Endodermal cell (in vitro differentiated cells): ENCODE measurements around the gene TSSK6. TPM values are rescaled to one million over a fixed set of nuclear protein-coding genes. Genes with fewer than 3 reads are reported as not detected.
A peak's percentile ranks its signal among the peaks of the same experiment; 100 is the strongest.

ENCODE experiments used
- DNase-seq: peaks from one replicate; pipeline ENCODE4 v3.0.0-alpha.2; 2017
- H3K27ac ChIP-seq: 2 replicates; pipeline ENCODE4 v1.5.1; 2013; ENCODE audit warnings: mild to moderate bottlenecking, low read depth, low read length, moderate library complexity
- H3K27me3 ChIP-seq: 2 replicates; pipeline ENCODE4 v1.6.1; 2013; ENCODE audit warnings: mild to moderate bottlenecking, low read length, moderate library complexity; ENCODE audit not compliant: insufficient read depth, control insufficient read depth, poor library complexity, severe bottlenecking
- H3K36me3 ChIP-seq: 2 replicates; pipeline ENCODE4 v1.7.0; 2013; ENCODE audit warnings: mild to moderate bottlenecking, low read length, moderate library complexity; ENCODE audit not compliant: control insufficient read depth, insufficient read depth
- H3K4me1 ChIP-seq: one replicate; pipeline ENCODE4 v1.7.0; 2013; ENCODE audit warnings: low read length; ENCODE audit not compliant: control insufficient read depth, insufficient read depth
- H3K4me3 ChIP-seq: 2 replicates; pipeline ENCODE4 v1.5.1; 2013; ENCODE audit warnings: mild to moderate bottlenecking, low read length, moderate library complexity
- H3K9ac ChIP-seq: 2 replicates; pipeline ENCODE4 v1.6.1; 2013; ENCODE audit warnings: mild to moderate bottlenecking, low read length, moderate library complexity; ENCODE audit not compliant: poor library complexity, severe bottlenecking; ENCODE audit errors: extremely low read depth
- H3K9me3 ChIP-seq: 2 replicates; pipeline ENCODE4 v1.6.1; 2013; ENCODE audit warnings: mild to moderate bottlenecking, low read length, moderate library complexity; ENCODE audit not compliant: control insufficient read depth
- H3K27ac Mint-ChIP-seq: 2 replicates; pipeline ENCODE4 v1.8.0; 2020; ENCODE audit warnings: mixed read lengths
- H3K27me3 Mint-ChIP-seq: 2 replicates; pipeline ENCODE4 v1.8.0; 2021; ENCODE audit warnings: mild to moderate bottlenecking, mixed read lengths; ENCODE audit not compliant: insufficient read depth
- H3K36me3 Mint-ChIP-seq: 2 replicates; pipeline ENCODE4 v1.8.0; 2020; ENCODE audit warnings: low read depth, mixed read lengths
- H3K4me1 Mint-ChIP-seq: 2 replicates; pipeline ENCODE4 v1.8.0; 2020; ENCODE audit warnings: mixed read lengths
- H3K4me3 Mint-ChIP-seq: 2 replicates; pipeline ENCODE4 v1.8.0; 2020; ENCODE audit warnings: mild to moderate bottlenecking, moderate library complexity, mixed read lengths
- H3K9me3 Mint-ChIP-seq: 2 replicates; pipeline ENCODE4 v1.8.0; 2020; ENCODE audit warnings: mild to moderate bottlenecking, mixed read lengths
- WGBS, 2 experiments: methylation state at CpG; one replicate each; pipeline versions ENCODE4 v1.1.5 to v1.1.7; 2013; ENCODE audit warnings: missing lambda C conversion rate in 2 of 2, mixed read lengths in 1 of 2; ENCODE audit not compliant: insufficient coverage in 1 of 2, insufficient read length in 1 of 2; 5-methylcytosine and 5-hydroxymethylcytosine counted together
- total RNA-seq, 2 donors: library from RNA; stranded (reverse); fragmentation: NEBNext Ultra II Directional in 1 of 2; extraction: Animal tissue kit (Norgen Biotek cat#: 25700) in 1 of 2; gene quantifications; 2 replicates in 1 of 2; 3 replicates in 1 of 2; pipeline ENCODE4 v1.2.1, GENCODE V29; 2021
- TF ChIP-seq, protein P1 (sequence below): fragments of 200-600 bp; sonication (generic); conservative IDR thresholded peaks from 2 replicates; pipeline ENCODE4 v1.5.0; 2021; ENCODE audit warnings: antibody characterized with exemption, mild to moderate bottlenecking

TSSK6 gene
- total RNA-seq, 2 donors from 2014 or later = 2.9 to 5.0 TPM

DNA sequence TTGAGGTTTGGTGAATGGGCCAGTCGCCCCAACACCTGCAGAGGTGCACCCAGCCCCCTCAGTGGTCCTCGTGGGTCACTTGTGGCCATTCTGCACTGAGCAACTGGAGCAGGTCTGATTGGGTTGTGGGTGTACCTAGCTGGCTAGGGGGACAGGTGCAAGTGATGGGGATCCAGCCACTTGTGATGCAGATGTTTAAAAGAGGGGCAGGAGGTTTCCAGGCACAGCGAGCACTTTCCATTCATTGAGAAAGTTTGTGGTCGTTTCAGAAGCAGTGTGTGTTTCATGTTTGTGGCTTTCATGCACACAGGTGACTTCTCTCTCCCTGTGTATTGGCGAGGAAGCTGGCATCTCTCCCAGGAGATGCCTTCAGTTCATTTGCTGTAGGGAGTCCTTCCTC, 34.7 kb downstream of the TSSK6 start:
- Histone ChIP-seq H3K36me3 (peaks cover 50% of the 10 kb centered on the region), H3K4me3 (no peak overlapping the region), H3K9me3 (no peaks in the 10 kb centered on the region), H3K27me3 (no peaks in the 10 kb centered on the region), H3K9ac (no peak overlapping the region), H3K27ac (no peak overlapping the region), H3K4me1 (no peaks in the 10 kb centered on the region)
- Mint-ChIP-seq H3K4me1 (peaks cover 12% of the 10 kb centered on the region), H3K27me3 (no peaks in the 10 kb centered on the region), H3K27ac (no peak overlapping the region), H3K4me3 (no peak overlapping the region), H3K36me3 (peaks cover 24% of the 10 kb centered on the region), H3K9me3 (no peaks in the 10 kb centered on the region)
- TF ChIP-seq, protein P1, sequence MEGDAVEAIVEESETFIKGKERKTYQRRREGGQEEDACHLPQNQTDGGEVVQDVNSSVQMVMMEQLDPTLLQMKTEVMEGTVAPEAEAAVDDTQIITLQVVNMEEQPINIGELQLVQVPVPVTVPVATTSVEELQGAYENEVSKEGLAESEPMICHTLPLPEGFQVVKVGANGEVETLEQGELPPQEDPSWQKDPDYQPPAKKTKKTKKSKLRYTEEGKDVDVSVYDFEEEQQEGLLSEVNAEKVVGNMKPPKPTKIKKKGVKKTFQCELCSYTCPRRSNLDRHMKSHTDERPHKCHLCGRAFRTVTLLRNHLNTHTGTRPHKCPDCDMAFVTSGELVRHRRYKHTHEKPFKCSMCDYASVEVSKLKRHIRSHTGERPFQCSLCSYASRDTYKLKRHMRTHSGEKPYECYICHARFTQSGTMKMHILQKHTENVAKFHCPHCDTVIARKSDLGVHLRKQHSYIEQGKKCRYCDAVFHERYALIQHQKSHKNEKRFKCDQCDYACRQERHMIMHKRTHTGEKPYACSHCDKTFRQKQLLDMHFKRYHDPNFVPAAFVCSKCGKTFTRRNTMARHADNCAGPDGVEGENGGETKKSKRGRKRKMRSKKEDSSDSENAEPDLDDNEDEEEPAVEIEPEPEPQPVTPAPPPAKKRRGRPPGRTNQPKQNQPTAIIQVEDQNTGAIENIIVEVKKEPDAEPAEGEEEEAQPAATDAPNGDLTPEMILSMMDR = no peak
- no peak for DNase-seq
- WGBS, 2 experiments = 92 to 94% methylated on average over 2 to 5 of the region's 5 CpGs

DNA sequence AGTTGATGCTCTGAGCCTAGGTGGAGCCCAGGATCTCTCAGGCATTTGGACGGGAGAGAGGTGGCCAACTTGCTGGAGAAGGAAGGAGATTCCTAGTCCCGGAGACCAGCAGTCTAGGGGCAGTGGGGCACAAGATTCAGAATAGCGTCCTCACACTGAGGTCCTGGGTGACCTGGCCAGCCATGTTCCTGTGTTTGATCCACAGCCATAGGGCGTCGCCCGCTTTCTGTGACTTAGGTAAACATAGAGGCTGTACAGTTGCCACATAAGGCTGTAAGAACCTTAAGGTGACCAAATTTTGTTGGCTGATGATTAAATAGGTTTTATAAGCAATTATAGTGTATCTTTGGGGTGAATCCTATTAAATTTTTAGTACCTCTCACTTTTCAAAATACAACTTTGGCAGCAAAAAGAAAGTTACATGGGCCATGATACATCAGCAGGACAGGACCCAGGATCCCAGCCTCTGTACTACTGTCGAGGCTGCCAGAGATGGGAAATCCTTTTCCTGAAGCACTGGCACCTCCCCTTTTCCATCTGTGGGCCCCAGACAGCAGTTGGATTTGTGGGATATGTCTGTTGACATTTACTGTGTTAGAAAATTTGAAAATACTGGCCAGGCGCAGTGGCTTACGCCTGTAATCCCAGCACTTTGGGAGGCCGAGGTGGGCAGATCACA, 37.5 kb downstream of the TSSK6 start:
- no peaks in the 10 kb centered on the region for H3K27me3 ChIP-seq
- H3K4me3 ChIP-seq = no peak overlapping the region
- H3K27me3 Mint-ChIP-seq = no peaks in the 10 kb centered on the region
- no peak for DNase-seq
- peak overlapping the region; percentile 57 for H3K27ac Mint-ChIP-seq
- H3K9me3 ChIP-seq = no peaks in the 10 kb centered on the region
- H3K4me3 Mint-ChIP-seq = no peak overlapping the region
- H3K36me3 Mint-ChIP-seq = peaks cover 21% of the 10 kb centered on the region
- no peaks in the 10 kb centered on the region for H3K9me3 Mint-ChIP-seq
- TF ChIP-seq, protein P1 = no peak
- H3K9ac ChIP-seq = no peak overlapping the region
- no peak overlapping the region for H3K27ac ChIP-seq
- H3K4me1 ChIP-seq = no peaks in the 10 kb centered on the region
- peaks cover 47% of the 10 kb centered on the region for H3K36me3 ChIP-seq
- 94 to 100% methylated on average over 9 to 10 of the region's 10 CpGs for WGBS, 2 experiments
- peaks cover 11% of the 10 kb centered on the region for H3K4me1 Mint-ChIP-seq

DNA sequence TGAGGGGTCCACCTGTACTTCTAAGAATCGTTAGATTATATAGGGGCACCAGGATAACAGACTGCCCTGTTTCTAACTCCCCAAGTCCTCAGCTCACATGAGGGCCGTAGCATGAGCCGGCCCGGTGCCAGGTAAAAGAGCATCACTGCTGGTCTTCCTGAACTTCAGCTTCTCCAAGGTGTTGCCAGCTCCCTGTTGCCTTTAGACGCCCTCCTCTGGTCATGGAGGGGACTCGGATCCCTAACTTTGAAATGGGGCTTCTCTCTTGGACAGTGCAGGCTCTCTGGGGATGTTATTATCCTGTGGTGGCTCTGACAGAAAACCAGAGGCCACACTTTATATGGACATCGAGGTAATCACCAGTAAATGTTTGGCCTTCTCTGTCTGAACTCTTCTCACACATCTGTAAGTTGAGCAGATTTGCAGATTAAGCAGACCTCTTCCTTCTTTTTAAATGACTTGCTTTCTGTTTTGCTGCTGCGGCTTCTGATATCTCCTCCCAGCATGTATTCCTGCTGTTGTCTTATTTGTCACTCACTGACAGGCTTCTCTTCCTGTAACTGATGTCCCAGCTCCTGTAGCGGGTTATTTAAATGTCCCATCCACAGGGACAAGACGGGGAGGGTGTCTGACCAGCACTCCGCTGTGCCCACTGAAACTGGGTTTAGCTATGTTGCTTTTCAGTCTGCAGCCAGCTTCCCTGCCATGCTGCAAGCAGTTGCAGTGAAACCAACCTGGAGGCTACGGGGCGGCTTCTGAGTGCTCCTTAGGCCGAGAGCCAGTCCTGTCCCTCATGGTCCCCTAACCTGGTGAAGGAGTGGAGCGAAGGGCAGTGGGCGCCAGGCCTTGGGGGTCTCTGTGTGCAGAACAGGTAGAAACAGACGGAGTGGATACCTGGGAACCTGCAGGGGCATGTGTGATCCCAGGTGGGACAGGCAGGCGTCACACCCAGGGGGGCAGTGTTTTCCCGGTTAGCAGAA, 39.2 kb downstream of the TSSK6 start:
- Histone ChIP-seq H3K27ac (peak overlapping the region; percentile 55), H3K36me3 (peaks cover 42% of the 10 kb centered on the region), H3K4me1 (no peaks in the 10 kb centered on the region), H3K9me3 (no peaks in the 10 kb centered on the region), H3K27me3 (no peaks in the 10 kb centered on the region), H3K4me3 (no peak overlapping the region), H3K9ac (no peak overlapping the region)
- Mint-ChIP-seq H3K27me3 (no peaks in the 10 kb centered on the region), H3K4me3 (no peak overlapping the region), H3K4me1 (peaks cover 11% of the 10 kb centered on the region), H3K36me3 (peaks cover 26% of the 10 kb centered on the region), H3K27ac (peak overlapping the region; percentile 64), H3K9me3 (no peaks in the 10 kb centered on the region)
- 77 to 83% methylated on average over 17 to 19 of the region's 19 CpGs for WGBS, 2 experiments
- DNase-seq = peak; percentile 81
- TF ChIP-seq, protein P1 = peak; percentile 78
